ENCODE results near the gene NT5C2. TPM values are rescaled to one million over a fixed set of nuclear protein-coding genes. Genes with fewer than 3 reads are reported as not detected.
"Not testable (repeated sequence)": the region's sequence is repeated elsewhere in the genome, so short reads cannot be mapped to it uniquely, and the experiment has no call there.

Gene NT5C2
- total RNA-seq, 4 donors from 2014 or later: 91.2 to 98.3 (median 92.5) TPM

- Histone ChIP-seq H3K27ac (no peak overlapping the region), H3K27me3 (no peaks in the 10 kb centered on the region), H3K4me3 (no peak overlapping the region), H3K4me1 (peaks cover 2 to 27% (median 3%) of the 10 kb centered on the region in 3 donors), H3K9me3 (no peaks in the 10 kb centered on the region), H3K36me3 (peaks cover 0 to 31% (median 0%) of the 10 kb centered on the region in 3 donors)
- intact Hi-C loops (cut with DNase I): no loop called here
- DNase-seq: no peak
- WGBS, 2 donors: 92 to 95% methylated on average over 4 of the region's 4 CpGs
- TF ChIP-seq POLR2A (IDR thresholded peaks at IDR 0.05): no peak
- no peak for TF ChIP-seq CTCF (IDR thresholded peaks at IDR 0.05)
Observed at GRCh38 chr10:103147645-103148044, 45.4 kb downstream of the NT5C2 start.

- intact Hi-C loops (cut with DNase I): no loop called here
- 71 to 77% methylated on average over 3 of the region's 3 CpGs for WGBS, 2 donors
- no peak for DNase-seq
- H3K4me3 ChIP-seq: no peak overlapping the region
- TF ChIP-seq CTCF (IDR thresholded peaks at IDR 0.05): no peak
- no peak for TF ChIP-seq POLR2A (IDR thresholded peaks at IDR 0.05)
- H3K36me3 ChIP-seq: peaks cover 0 to 34% (median 0%) of the 10 kb centered on the region in 3 donors
- H3K27me3 ChIP-seq: no peaks in the 10 kb centered on the region
- peaks cover 2 to 25% (median 3%) of the 10 kb centered on the region in 3 donors for H3K4me1 ChIP-seq
- H3K9me3 ChIP-seq: no peaks in the 10 kb centered on the region
- peak overlapping the region in 2 of 4 donors; percentile 10 to 35 for H3K27ac ChIP-seq
Observed at GRCh38 chr10:103145860-103146466, 47.1 kb downstream of the NT5C2 start.

GRCh38 chr10:103145046-103145445 lies 48.0 kb downstream of the NT5C2 start:
- Histone ChIP-seq H3K9me3 (no peaks in the 10 kb centered on the region), H3K36me3 (peaks cover 0 to 40% (median 0%) of the 10 kb centered on the region in 3 donors), H3K4me3 (no peak overlapping the region), H3K27me3 (no peaks in the 10 kb centered on the region), H3K27ac (no peak overlapping the region), H3K4me1 (peaks cover 2 to 25% (median 3%) of the 10 kb centered on the region in 3 donors)
- intact Hi-C loops (cut with DNase I): no loop called here
- 71 to 95% methylated on average over 1 of the region's 1 CpG for WGBS, 2 donors
- no peak for TF ChIP-seq CTCF (IDR thresholded peaks at IDR 0.05)
- no peak for TF ChIP-seq POLR2A (IDR thresholded peaks at IDR 0.05)
- no peak for DNase-seq

GRCh38 chr10:103144041-103144440 lies 49.0 kb downstream of the NT5C2 start:
- H3K4me3 ChIP-seq: no peak overlapping the region
- no peak for DNase-seq
- no peak for TF ChIP-seq POLR2A (IDR thresholded peaks at IDR 0.05)
- TF ChIP-seq CTCF (IDR thresholded peaks at IDR 0.05): no peak
- H3K27ac ChIP-seq: no peak overlapping the region
- no peaks in the 10 kb centered on the region for H3K9me3 ChIP-seq
- peaks cover 2 to 25% (median 3%) of the 10 kb centered on the region in 3 donors for H3K4me1 ChIP-seq
- WGBS, 2 donors: 70 to 87% methylated on average over 2 of the region's 2 CpGs
- peaks cover 0 to 47% (median 0%) of the 10 kb centered on the region in 3 donors for H3K36me3 ChIP-seq
- intact Hi-C loops (cut with DNase I): no loop called here
- no peaks in the 10 kb centered on the region for H3K27me3 ChIP-seq

GRCh38 chr10:103143641-103144040 lies 49.4 kb downstream of the NT5C2 start:
- 88 to 89% methylated on average over 3 of the region's 3 CpGs for WGBS, 2 donors
- H3K36me3 ChIP-seq: peaks cover 0 to 48% (median 0%) of the 10 kb centered on the region in 3 donors
- H3K4me3 ChIP-seq; intact Hi-C loops (cut with DNase I); H3K27ac ChIP-seq; H3K9me3 ChIP-seq; DNase-seq; H3K27me3 ChIP-seq: not testable (repeated sequence)
- peaks cover 2 to 25% (median 3%) of the 10 kb centered on the region in 3 donors for H3K4me1 ChIP-seq
